BE2C (cell line): Measurements from ENCODE around the gene ARHGAP42.

Experiments
- DNase-seq: peaks from one replicate; pipeline ENCODE4 v3.0.0-alpha.2; 2020
- H3K27me3 ChIP-seq: fragments of 250-450 bp; sonication (Bioruptor Pico); 2 replicates; pipeline ENCODE4 v1.5.1; 2020; ENCODE audit warnings: mild to moderate bottlenecking
- H3K36me3 ChIP-seq: fragments of 250-450 bp; sonication (Bioruptor Pico); 2 replicates; pipeline ENCODE4 v1.5.1; 2020; ENCODE audit warnings: mild to moderate bottlenecking
- H3K4me1 ChIP-seq: fragments of 250-450 bp; sonication (Bioruptor Pico); 2 replicates; pipeline ENCODE4 v1.5.1; 2020
- H3K4me3 ChIP-seq: 2 replicates; pipeline ENCODE4 v1.5.1; 2011; ENCODE audit warnings: low read depth, low read length
- H3K9me3 ChIP-seq: fragments of 250-450 bp; sonication (Bioruptor Pico); 2 replicates; pipeline ENCODE4 v1.5.1; 2020
- CTCF ChIP-seq: IDR thresholded peaks from 2 replicates; pipeline ENCODE4 v1.5.1; 2012; ENCODE audit warnings: mild to moderate bottlenecking, low read depth, low read length

ARHGAP42 gene

GRCh38 chr11:100691896-100692653 is 5.0 kb downstream of the ARHGAP42 start:
- no peaks in the 10 kb centered on the region for H3K27me3 ChIP-seq
- no peak for TF ChIP-seq CTCF
- H3K9me3 ChIP-seq, result no peaks in the 10 kb centered on the region
- H3K36me3 ChIP-seq, result 0 out of 2 replicates have a peak, but pooled peaks cover 2% of the 10 kb centered on the region
- H3K4me3 ChIP-seq, result no peak overlapping the region
- H3K4me1 ChIP-seq, result peaks cover 7% of the 10 kb centered on the region; the same call in 1 of the 2 replicates
- no peak for DNase-seq

GRCh38 chr11:100695911-100696310 is 8.8 kb downstream of the ARHGAP42 start:
- no peaks in the 10 kb centered on the region for H3K9me3 ChIP-seq
- H3K36me3 ChIP-seq, result no peaks in the 10 kb centered on the region; the same call in 1 of the 2 replicates
- no peak for DNase-seq
- no peak overlapping the region for H3K4me3 ChIP-seq
- no peak for TF ChIP-seq CTCF
- H3K27me3 ChIP-seq, result no peaks in the 10 kb centered on the region
- peaks cover 13% of the 10 kb centered on the region for H3K4me1 ChIP-seq

- no peak for TF ChIP-seq CTCF
- Histone ChIP-seq H3K4me1 (peaks cover 10% of the 10 kb centered on the region), H3K27me3 (no peaks in the 10 kb centered on the region), H3K9me3 (no peaks in the 10 kb centered on the region), H3K36me3 (no peaks in the 10 kb centered on the region; the same call in 1 of the 2 replicates), H3K4me3 (no peak overlapping the region)
- DNase-seq, result no peak
Observed at GRCh38 chr11:100703139-100703538, 16.1 kb downstream of the ARHGAP42 start.

- no peak for TF ChIP-seq CTCF
- no peaks in the 10 kb centered on the region for H3K27me3 ChIP-seq
- H3K4me1 ChIP-seq, result peaks cover 10% of the 10 kb centered on the region
- H3K9me3 ChIP-seq, result no peaks in the 10 kb centered on the region
- no peaks in the 10 kb centered on the region; the same call in 1 of the 2 replicates for H3K36me3 ChIP-seq
- DNase-seq, result no peak
- no peak overlapping the region for H3K4me3 ChIP-seq
Observed at GRCh38 chr11:100703801-100704575, 16.9 kb downstream of the ARHGAP42 start.

GRCh38 chr11:100705447-100705846 is 18.4 kb downstream of the ARHGAP42 start:
- TF ChIP-seq CTCF, result no peak
- DNase-seq, result no peak
- Histone ChIP-seq H3K27me3 (no peaks in the 10 kb centered on the region), H3K36me3 (no peaks in the 10 kb centered on the region; the same call in 1 of the 2 replicates), H3K4me1 (peaks cover 5% of the 10 kb centered on the region; the same call in 1 of the 2 replicates), H3K9me3 (no peaks in the 10 kb centered on the region), H3K4me3 (no peak overlapping the region)
